GM23338 (cell line): Measurements from ENCODE around the gene OR9Q2. TPM values are rescaled to one million over a fixed set of nuclear protein-coding genes. Genes with fewer than 3 reads are reported as not detected.

Experiments
- ATAC-seq: fragments of 200-7000 bp; cut with Tn5 transposase; 3 replicates; pipeline ENCODE4 v1.9.1; 2020
- DNase-seq: peaks from one replicate; pipeline ENCODE4 v3.0.0-alpha.2; 2015; ENCODE audit warnings: low spot score
- H2AFZ ChIP-seq: fragments of 200-600 bp; sonication (generic); 2 replicates; pipeline ENCODE4 v1.8.0; 2016; ENCODE audit warnings: antibody characterized with exemption, mild to moderate bottlenecking, moderate library complexity
- H3F3A ChIP-seq: fragments of 200-600 bp; sonication (generic); replicated peaks from 2 replicates; pipeline ENCODE4 v1.8.0; 2017; ENCODE audit warnings: antibody characterized with exemption, mixed run types, low read depth
- H3K27ac ChIP-seq: fragments of 200-600 bp; sonication (generic); 2 replicates; pipeline ENCODE4 v1.6.1; 2016; ENCODE audit warnings: low read depth
- H3K27me3 ChIP-seq: fragments of 200-600 bp; sonication (generic); 2 replicates; pipeline ENCODE4 v1.8.0; 2016; ENCODE audit warnings: mild to moderate bottlenecking, mixed run types, moderate library complexity; ENCODE audit not compliant: insufficient read depth
- H3K36me3 ChIP-seq: fragments of 200-600 bp; sonication (generic); 2 replicates; pipeline ENCODE4 v1.8.0; 2016; ENCODE audit warnings: mild to moderate bottlenecking; ENCODE audit not compliant: insufficient read depth
- H3K4me1 ChIP-seq: fragments of 200-600 bp; sonication (generic); 2 replicates; pipeline ENCODE4 v1.8.0; 2016; ENCODE audit warnings: mild to moderate bottlenecking, moderate library complexity; ENCODE audit not compliant: insufficient read depth
- H3K4me2 ChIP-seq: fragments of 200-600 bp; sonication (generic); 2 replicates; pipeline ENCODE4 v1.7.1; 2017; ENCODE audit warnings: mixed run types
- H3K4me3 ChIP-seq: fragments of 200-600 bp; sonication (generic); 2 replicates; pipeline ENCODE4 v1.6.1; 2016; ENCODE audit warnings: mixed run types
- H3K79me2 ChIP-seq: fragments of 200-600 bp; sonication (generic); replicated peaks from 2 replicates; pipeline ENCODE4 v1.8.0; 2017; ENCODE audit warnings: mild to moderate bottlenecking; ENCODE audit not compliant: insufficient read depth
- H3K9me2 ChIP-seq: fragments of 200-600 bp; sonication (generic); 2 replicates; pipeline ENCODE4 v1.8.0; 2017; ENCODE audit not compliant: insufficient read depth
- H4K20me1 ChIP-seq: fragments of 200-600 bp; sonication (generic); replicated peaks from 2 replicates; pipeline ENCODE4 v1.8.0; 2017; ENCODE audit warnings: mild to moderate bottlenecking; ENCODE audit not compliant: insufficient read depth
- H3K27ac Mint-ChIP-seq: 2 replicates; pipeline ENCODE4 v1.8.0; 2020; ENCODE audit warnings: inconsistent platforms, mild to moderate bottlenecking, moderate library complexity, mixed read lengths
- H3K27me3 Mint-ChIP-seq: 3 replicates; pipeline ENCODE4 v1.8.0; 2022; ENCODE audit warnings: low read depth, mild to moderate bottlenecking, moderate library complexity, mixed read lengths, inconsistent platforms; ENCODE audit not compliant: insufficient read depth, poor library complexity
- H3K36me3 Mint-ChIP-seq: 3 replicates; pipeline ENCODE4 v1.8.0; 2021; ENCODE audit warnings: low read depth, mild to moderate bottlenecking, inconsistent platforms, moderate library complexity, mixed read lengths
- H3K4me1 Mint-ChIP-seq: 3 replicates; pipeline ENCODE4 v1.8.0; 2020; ENCODE audit warnings: mild to moderate bottlenecking, inconsistent platforms, mixed read lengths
- H3K4me3 Mint-ChIP-seq: 3 replicates; pipeline ENCODE4 v1.8.0; 2021; ENCODE audit warnings: moderate library complexity, mild to moderate bottlenecking, inconsistent platforms, mixed read lengths
- H3K9me3 Mint-ChIP-seq: 3 replicates; pipeline ENCODE4 v1.8.0; 2020; ENCODE audit warnings: moderate library complexity, mild to moderate bottlenecking, inconsistent platforms, mixed read lengths
- CREB1 ChIP-seq: fragments of 250-450 bp; sonication (Bioruptor Pico); IDR thresholded peaks from 2 replicates; pipeline ENCODE4 v1.5.0; 2020; ENCODE audit warnings: low read depth, mild to moderate bottlenecking, moderate library complexity
- ETS1 ChIP-seq: IDR thresholded peaks from 2 replicates; pipeline ENCODE4 v1.6.1; 2016; ENCODE audit warnings: antibody characterized with exemption
- EZH2phosphoT487 ChIP-seq: fragments of 200-600 bp; sonication (generic); IDR thresholded peaks from one replicate; pipeline ENCODE4 v1.8.1; 2018; ENCODE audit warnings: antibody characterized with exemption; ENCODE audit not compliant: unreplicated experiment
- NANOG ChIP-seq: IDR thresholded peaks from 2 replicates; pipeline ENCODE4 v1.6.1; 2016; ENCODE audit warnings: antibody characterized with exemption, borderline replicate concordance
- POLR2AphosphoS5 ChIP-seq: IDR thresholded peaks from 2 replicates; pipeline ENCODE4 v1.6.1; 2016; ENCODE audit warnings: antibody characterized with exemption, low read depth
- ZNF331 ChIP-seq: fragments of 250-450 bp; sonication (Bioruptor Pico); IDR thresholded peaks from 2 replicates; pipeline ENCODE4 v1.5.0; 2020; ENCODE audit warnings: low read depth, mild to moderate bottlenecking, moderate library complexity
- ZNF462 ChIP-seq: fragments of 250-450 bp; sonication (Bioruptor Pico); IDR thresholded peaks from 2 replicates; pipeline ENCODE4 v1.5.0; 2020; ENCODE audit warnings: mild to moderate bottlenecking, moderate library complexity
- polyA plus RNA-seq: library from polyadenylated mRNA; unstranded; fragments of >200 nt; fragmentation: Nextera tagmentation; extraction: Ambion mirVana; gene quantifications from 2 replicates; pipeline ENCODE4 v1.2.1, GENCODE V29; 2016
- total RNA-seq: library from RNA; depleted of rRNA; stranded (reverse); fragments of >200 nt; shearing (Covaris generic); gene quantifications from 2 replicates; pipeline ENCODE4 v1.2.3, GENCODE V29; 2014

The OR9Q2 gene
- total and polyA plus RNA-seq, 2 experiments from 2014 or later, result 0.17 TPM; not detected in 1

- no peak for DNase-seq
- Histone ChIP-seq H3K4me2 (no peak overlapping the region), H2AFZ (no peak overlapping the region), H3K79me2 (no peaks in the 10 kb centered on the region), H3K27me3 (no peaks in the 10 kb centered on the region), H3K4me3 (no peak overlapping the region), H3K9me2 (no peaks in the 10 kb centered on the region), H3K4me1 (no peaks in the 10 kb centered on the region), H3K27ac (no peak overlapping the region), H3K36me3 (no peaks in the 10 kb centered on the region), H3F3A (no peaks in the 10 kb centered on the region), H4K20me1 (no peaks in the 10 kb centered on the region)
- ATAC-seq, result no peak
- no peak overlapping the region for H3K4me3 Mint-ChIP-seq
- H3K27me3 Mint-ChIP-seq, result no peaks in the 10 kb centered on the region
- H3K27ac Mint-ChIP-seq, result no peak overlapping the region
- TF ChIP-seq CREB1 (CRISPR knock-in tag) (no peak), ZNF462 (CRISPR knock-in tag) (no peak), POLR2AphosphoS5 (no peak), ETS1 (no peak), NANOG (no peak), ZNF331 (CRISPR knock-in tag) (no peak), EZH2phosphoT487 (no peak)
- H3K9me3 Mint-ChIP-seq, result no peaks in the 10 kb centered on the region
- H3K36me3 Mint-ChIP-seq, result no peaks in the 10 kb centered on the region
- H3K4me1 Mint-ChIP-seq, result no peaks in the 10 kb centered on the region
Measured at GRCh38 chr11:58142761-58143160, 46.1 kb upstream of the OR9Q2 start.
